ENCODE data around the gene SGMS1.

The SGMS1 gene

DNA sequence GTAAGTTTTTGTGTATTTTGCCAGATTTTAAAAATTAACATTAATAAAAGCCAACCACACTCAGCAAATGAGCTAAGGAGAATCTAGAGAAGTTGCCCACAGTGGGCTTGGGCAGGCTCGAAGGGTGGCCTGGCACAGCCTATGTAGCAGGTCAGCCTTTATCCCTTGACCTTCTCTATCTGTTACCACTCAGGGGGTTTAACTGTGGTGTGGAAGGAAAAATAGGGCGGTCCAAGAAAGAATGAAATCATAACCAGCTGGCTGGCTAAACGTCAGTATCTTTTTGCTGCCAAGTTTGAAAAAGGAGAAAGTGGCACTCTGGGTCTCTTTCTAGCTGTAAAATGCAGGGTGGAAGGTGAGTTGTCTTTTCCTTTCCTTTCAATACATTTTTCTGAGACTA lies 242.1 kb downstream of the SGMS1 start:
- TF ChIP-seq SIN3A (IDR thresholded peaks at IDR 0.05; ENCODE audit: borderline replicate concordance, insufficient read depth, low read length) (no peak), POLR2AphosphoS5 (IDR thresholded peaks at IDR 0.05; ENCODE audit: low read depth, low read length) (no peak), FOXP2 (optimal IDR thresholded peaks at IDR 0.05; ENCODE audit: borderline replicate concordance, extremely low read depth, extremely low read length, insufficient read depth) (no peak), TAF1 (IDR thresholded peaks at IDR 0.05; ENCODE audit: borderline replicate concordance, insufficient read depth, low read length) (no peak)
- TF ChIP-seq, protein P1, sequence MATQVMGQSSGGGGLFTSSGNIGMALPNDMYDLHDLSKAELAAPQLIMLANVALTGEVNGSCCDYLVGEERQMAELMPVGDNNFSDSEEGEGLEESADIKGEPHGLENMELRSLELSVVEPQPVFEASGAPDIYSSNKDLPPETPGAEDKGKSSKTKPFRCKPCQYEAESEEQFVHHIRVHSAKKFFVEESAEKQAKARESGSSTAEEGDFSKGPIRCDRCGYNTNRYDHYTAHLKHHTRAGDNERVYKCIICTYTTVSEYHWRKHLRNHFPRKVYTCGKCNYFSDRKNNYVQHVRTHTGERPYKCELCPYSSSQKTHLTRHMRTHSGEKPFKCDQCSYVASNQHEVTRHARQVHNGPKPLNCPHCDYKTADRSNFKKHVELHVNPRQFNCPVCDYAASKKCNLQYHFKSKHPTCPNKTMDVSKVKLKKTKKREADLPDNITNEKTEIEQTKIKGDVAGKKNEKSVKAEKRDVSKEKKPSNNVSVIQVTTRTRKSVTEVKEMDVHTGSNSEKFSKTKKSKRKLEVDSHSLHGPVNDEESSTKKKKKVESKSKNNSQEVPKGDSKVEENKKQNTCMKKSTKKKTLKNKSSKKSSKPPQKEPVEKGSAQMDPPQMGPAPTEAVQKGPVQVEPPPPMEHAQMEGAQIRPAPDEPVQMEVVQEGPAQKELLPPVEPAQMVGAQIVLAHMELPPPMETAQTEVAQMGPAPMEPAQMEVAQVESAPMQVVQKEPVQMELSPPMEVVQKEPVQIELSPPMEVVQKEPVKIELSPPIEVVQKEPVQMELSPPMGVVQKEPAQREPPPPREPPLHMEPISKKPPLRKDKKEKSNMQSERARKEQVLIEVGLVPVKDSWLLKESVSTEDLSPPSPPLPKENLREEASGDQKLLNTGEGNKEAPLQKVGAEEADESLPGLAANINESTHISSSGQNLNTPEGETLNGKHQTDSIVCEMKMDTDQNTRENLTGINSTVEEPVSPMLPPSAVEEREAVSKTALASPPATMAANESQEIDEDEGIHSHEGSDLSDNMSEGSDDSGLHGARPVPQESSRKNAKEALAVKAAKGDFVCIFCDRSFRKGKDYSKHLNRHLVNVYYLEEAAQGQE (IDR thresholded peaks at IDR 0.05; ENCODE audit: insufficient read depth in 1 of 2, low read depth in 2 of 2, low read length in 2 of 2) = no peak

DNA sequence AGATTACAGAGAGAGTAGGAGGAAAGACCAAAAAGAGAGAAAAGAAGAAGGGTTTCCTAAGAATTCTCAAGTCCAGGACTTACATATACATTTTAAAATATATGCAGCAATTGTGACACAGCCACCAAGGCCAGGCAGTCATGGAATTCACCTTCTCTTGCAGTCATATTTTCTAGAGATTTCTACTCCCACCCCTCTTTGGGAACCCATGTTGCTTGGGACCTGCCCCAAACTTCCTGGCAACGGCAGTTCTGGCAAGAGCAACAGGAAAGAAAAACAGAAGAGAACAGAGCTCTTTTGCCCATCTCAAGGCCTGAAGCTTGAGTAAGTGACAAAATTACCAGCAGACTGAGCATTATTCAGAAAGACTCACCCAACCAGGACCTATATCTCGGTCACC lies 244.1 kb downstream of the SGMS1 start:
- no peak for TF ChIP-seq SIN3A (IDR thresholded peaks at IDR 0.05; ENCODE audit: borderline replicate concordance, insufficient read depth, low read length)
- TF ChIP-seq TAF1 (IDR thresholded peaks at IDR 0.05; ENCODE audit: borderline replicate concordance, insufficient read depth, low read length) = no peak
- TF ChIP-seq POLR2AphosphoS5 (IDR thresholded peaks at IDR 0.05; ENCODE audit: low read depth, low read length) = no peak
- TF ChIP-seq FOXP2 (optimal IDR thresholded peaks at IDR 0.05; ENCODE audit: borderline replicate concordance, extremely low read depth, extremely low read length, insufficient read depth) = no peak
- TF ChIP-seq, protein P1 (IDR thresholded peaks at IDR 0.05; ENCODE audit: insufficient read depth in 1 of 2, low read depth in 2 of 2, low read length in 2 of 2) = no peak

DNA sequence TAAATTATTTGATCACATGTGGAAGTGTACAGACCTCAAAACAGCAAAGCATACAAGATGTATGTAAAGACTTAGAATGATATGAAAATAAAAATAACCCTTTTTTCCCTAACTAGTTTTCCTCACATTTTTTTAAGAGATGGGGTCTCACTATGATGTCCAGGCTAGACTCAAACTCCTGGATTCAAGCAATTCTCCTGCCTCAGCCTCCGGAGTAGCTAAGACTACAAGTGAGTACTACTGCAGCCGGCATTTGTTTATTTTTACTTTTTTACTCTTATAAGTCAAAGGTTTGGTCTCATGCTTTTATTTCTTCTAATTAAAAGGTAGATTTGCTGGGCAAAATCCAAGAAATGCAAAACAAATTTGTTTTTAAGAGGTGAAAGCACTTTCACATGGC lies 248.0 kb downstream of the SGMS1 start:
- TF ChIP-seq, protein P1 (IDR thresholded peaks at IDR 0.05; ENCODE audit: insufficient read depth in 1 of 2, low read depth in 2 of 2, low read length in 2 of 2) = no peak
- TF ChIP-seq TAF1 (IDR thresholded peaks at IDR 0.05; ENCODE audit: borderline replicate concordance, insufficient read depth, low read length) (no peak), FOXP2 (optimal IDR thresholded peaks at IDR 0.05; ENCODE audit: borderline replicate concordance, extremely low read depth, extremely low read length, insufficient read depth) (no peak), POLR2AphosphoS5 (IDR thresholded peaks at IDR 0.05; ENCODE audit: low read depth, low read length) (no peak), SIN3A (IDR thresholded peaks at IDR 0.05; ENCODE audit: borderline replicate concordance, insufficient read depth, low read length) (no peak)

DNA sequence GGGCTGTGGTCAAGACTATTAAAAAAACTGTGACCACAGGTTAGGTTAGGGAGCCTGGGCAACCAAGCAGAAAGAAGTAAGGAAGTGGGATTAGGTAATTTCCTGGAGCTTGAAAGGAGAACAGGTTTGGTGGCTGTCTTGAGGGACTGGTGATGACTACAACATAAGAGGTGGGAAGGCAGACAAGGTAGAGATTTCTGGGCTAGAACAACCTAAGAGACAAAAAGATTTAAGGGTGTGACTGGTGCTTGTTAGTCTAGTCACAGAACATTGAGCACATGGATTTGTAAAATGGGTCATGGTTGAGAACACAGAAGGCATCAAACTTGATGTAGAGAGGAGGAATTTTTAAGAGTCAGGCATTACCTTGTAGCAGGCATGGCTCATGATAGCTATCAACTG lies 248.7 kb downstream of the SGMS1 start:
- TF ChIP-seq POLR2AphosphoS5 (IDR thresholded peaks at IDR 0.05; ENCODE audit: low read depth, low read length) (no peak), FOXP2 (optimal IDR thresholded peaks at IDR 0.05; ENCODE audit: borderline replicate concordance, extremely low read depth, extremely low read length, insufficient read depth) (no peak), TAF1 (IDR thresholded peaks at IDR 0.05; ENCODE audit: borderline replicate concordance, insufficient read depth, low read length) (no peak), SIN3A (IDR thresholded peaks at IDR 0.05; ENCODE audit: borderline replicate concordance, insufficient read depth, low read length) (no peak)
- TF ChIP-seq, protein P1 (IDR thresholded peaks at IDR 0.05; ENCODE audit: insufficient read depth in 1 of 2, low read depth in 2 of 2, low read length in 2 of 2) = no peak
